Measurements from ENCODE around the gene VMP1. TPM values are rescaled to one million over a fixed set of nuclear protein-coding genes. Genes with fewer than 3 reads are reported as not detected.

VMP1 gene
- total and polyA plus RNA-seq, 2 donors (not counting 1 experiment from before 2014, with no cell fraction given), result 20.4 to 83.5 TPM

DNA sequence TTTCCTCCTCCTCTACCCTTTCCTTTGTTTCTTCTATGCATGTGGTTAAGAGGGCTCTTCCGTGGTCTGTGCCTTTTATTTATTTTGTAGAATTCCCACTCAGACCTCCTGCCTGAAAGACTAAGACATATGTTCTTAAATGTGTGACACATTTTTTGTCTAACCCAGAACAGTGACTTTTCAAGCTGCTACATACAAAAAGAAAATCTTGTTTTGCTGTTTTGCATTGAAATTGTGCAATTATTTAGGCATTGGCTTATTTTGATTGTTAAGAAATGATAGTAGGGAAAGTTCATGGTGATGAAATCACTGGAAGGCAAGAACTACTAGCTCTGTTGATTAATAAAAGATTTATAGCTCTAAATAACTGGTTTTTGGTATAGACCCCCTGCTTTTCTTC is 108.5 kb downstream of the VMP1 start:
- H4K20me1 ChIP-seq (ENCODE audit: control insufficient read depth, insufficient read depth, low read length, poor library complexity, severe bottlenecking), result no peaks in the 10 kb centered on the region
- H3K27ac Mint-ChIP-seq, result no peak overlapping the region
- H3K36me3 ChIP-seq (replicated peaks in 1 of 2; ENCODE audit: control extremely low read depth in 1 of 2, control insufficient read depth in 1 of 2, extremely low read depth in 1 of 2, insufficient read depth in 2 of 2, low read length in 1 of 2), result peaks cover 10 to 23% of the 10 kb centered on the region in 2 experiments
- intact Hi-C loops (cut with micrococcal nuclease), result no loop called here
- H3K9me3 ChIP-seq (ENCODE audit: control extremely low read depth in 1 of 3, control insufficient read depth in 2 of 3, insufficient read depth in 1 of 3, low read length in 2 of 3), result no peaks in the 10 kb centered on the region
- ChIA-PET CTCF (interaction anchor here (1.0 kb wide), 1 partner anchor 9 kb away, joined by 7 read pairs; no protein-coding TSS in a partner anchor), POLR2A (no interaction called here)
- H3K27me3 Mint-ChIP-seq, result no peaks in the 10 kb centered on the region
- DNase-seq (no peak), ATAC-seq (ENCODE audit: low read depth) (no peak)
- H3K9ac ChIP-seq (ENCODE audit: low read length), result no peak overlapping the region
- no peak overlapping the region for H3K27ac ChIP-seq (ENCODE audit: low read length in 2 of 2)
- H3K9me3 Mint-ChIP-seq (ENCODE audit: insufficient read depth), result no peaks in the 10 kb centered on the region
- no CpG with 5 or more reads among the region's 1 CpG for WGBS (ENCODE audit: insufficient coverage)
- H3K27me3 ChIP-seq (replicated peaks in 1 of 4; ENCODE audit: control extremely low read depth in 1 of 4, control insufficient read depth in 3 of 4, insufficient read depth in 4 of 4, low read length in 3 of 4), result no peaks in the 10 kb centered on the region
- no peak overlapping the region for H2AFZ ChIP-seq (ENCODE audit: insufficient read depth, low read depth, low read length, poor library complexity, severe bottlenecking)
- H3K4me3 ChIP-seq (ENCODE audit: control extremely low read depth in 1 of 5, extremely low read depth in 1 of 5, insufficient read depth in 1 of 5, low read depth in 2 of 5, low read length in 4 of 5), result no peak overlapping the region
- no peak for TF ChIP-seq EZH2 (IDR thresholded peaks at IDR 0.05; ENCODE audit: borderline replicate concordance, insufficient read depth, low read depth, low read length, poor library complexity, severe bottlenecking)
- TF ChIP-seq, protein P1, sequence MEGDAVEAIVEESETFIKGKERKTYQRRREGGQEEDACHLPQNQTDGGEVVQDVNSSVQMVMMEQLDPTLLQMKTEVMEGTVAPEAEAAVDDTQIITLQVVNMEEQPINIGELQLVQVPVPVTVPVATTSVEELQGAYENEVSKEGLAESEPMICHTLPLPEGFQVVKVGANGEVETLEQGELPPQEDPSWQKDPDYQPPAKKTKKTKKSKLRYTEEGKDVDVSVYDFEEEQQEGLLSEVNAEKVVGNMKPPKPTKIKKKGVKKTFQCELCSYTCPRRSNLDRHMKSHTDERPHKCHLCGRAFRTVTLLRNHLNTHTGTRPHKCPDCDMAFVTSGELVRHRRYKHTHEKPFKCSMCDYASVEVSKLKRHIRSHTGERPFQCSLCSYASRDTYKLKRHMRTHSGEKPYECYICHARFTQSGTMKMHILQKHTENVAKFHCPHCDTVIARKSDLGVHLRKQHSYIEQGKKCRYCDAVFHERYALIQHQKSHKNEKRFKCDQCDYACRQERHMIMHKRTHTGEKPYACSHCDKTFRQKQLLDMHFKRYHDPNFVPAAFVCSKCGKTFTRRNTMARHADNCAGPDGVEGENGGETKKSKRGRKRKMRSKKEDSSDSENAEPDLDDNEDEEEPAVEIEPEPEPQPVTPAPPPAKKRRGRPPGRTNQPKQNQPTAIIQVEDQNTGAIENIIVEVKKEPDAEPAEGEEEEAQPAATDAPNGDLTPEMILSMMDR (IDR thresholded peaks at IDR 0.05), result no peak
- no peak overlapping the region for H3K4me3 Mint-ChIP-seq
- no peaks in the 10 kb centered on the region for H3K4me1 ChIP-seq (ENCODE audit: control insufficient read depth in 2 of 2, insufficient read depth in 2 of 2, low read length in 2 of 2)
- no peaks in the 10 kb centered on the region for H3K79me2 ChIP-seq (ENCODE audit: control insufficient read depth, insufficient read depth, low read length)
- H3K4me2 ChIP-seq (replicated peaks; ENCODE audit: low read depth, low read length, poor library complexity, severe bottlenecking), result no peak overlapping the region
- H3K4me1 Mint-ChIP-seq, result no peaks in the 10 kb centered on the region

DNA sequence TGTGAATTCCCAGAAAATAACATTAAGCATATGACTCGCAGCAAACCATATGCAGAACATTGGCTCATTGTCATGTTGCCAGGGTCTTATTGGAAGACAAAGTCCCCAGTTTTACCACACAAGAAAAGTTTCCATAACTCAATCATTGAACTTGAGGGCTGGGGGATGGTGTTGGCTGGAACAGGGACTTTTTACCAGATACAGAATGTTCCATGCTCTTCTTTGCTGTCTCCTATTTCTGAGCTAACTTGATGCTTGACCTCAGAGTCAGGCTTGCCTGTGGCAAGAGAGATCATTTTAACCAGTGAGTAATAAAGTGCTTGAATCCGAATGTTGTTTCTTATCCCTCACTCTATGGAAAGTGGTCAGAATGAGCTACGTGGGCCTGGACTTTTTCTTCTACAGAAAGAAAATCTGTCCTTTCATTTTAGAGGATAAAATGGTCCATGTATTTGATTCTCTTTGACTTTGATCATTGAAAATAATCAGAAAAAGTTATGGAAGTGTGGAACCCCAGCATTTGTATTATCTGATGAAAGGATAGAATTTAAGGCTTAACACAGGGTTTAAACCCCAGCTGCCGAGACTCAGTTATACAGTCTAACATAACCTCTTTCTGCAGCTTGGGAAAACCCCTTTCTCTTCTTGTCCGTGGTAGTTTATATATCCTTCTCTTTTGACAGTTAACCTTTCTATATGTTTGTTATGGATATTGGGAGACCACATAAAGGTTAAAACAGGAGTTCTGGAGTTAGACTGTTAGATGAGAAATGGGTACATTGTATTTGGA is 118.3 kb downstream of the VMP1 start:
- peaks cover 42 to 52% of the 10 kb centered on the region in 2 donors for H3K4me1 ChIP-seq (ENCODE audit: control insufficient read depth in 2 of 2, insufficient read depth in 2 of 2, low read length in 2 of 2)
- no peak overlapping the region for H3K4me3 ChIP-seq (ENCODE audit: control extremely low read depth in 1 of 5, extremely low read depth in 1 of 5, insufficient read depth in 1 of 5, low read depth in 2 of 5, low read length in 4 of 5)
- H2AFZ ChIP-seq (ENCODE audit: insufficient read depth, low read depth, low read length, poor library complexity, severe bottlenecking), result no peak overlapping the region
- no peak overlapping the region for H3K27ac ChIP-seq (ENCODE audit: low read length in 2 of 2)
- Mint-ChIP-seq H3K4me1 (peaks cover 51% of the 10 kb centered on the region), H3K4me3 (peak overlapping the region; percentile 52), H3K27me3 (no peaks in the 10 kb centered on the region), H3K27ac (peak overlapping the region; percentile 11), H3K9me3 (ENCODE audit: insufficient read depth) (no peaks in the 10 kb centered on the region)
- POLR2A ChIA-PET, result interaction anchor here (0.6 kb wide), 2 partner anchors 23 to 81 kb away, joined by 3 to 6 read pairs; no protein-coding TSS in a partner anchor
- no peaks in the 10 kb centered on the region for H3K9me3 ChIP-seq (ENCODE audit: control extremely low read depth in 1 of 3, control insufficient read depth in 2 of 3, insufficient read depth in 1 of 3, low read length in 2 of 3)
- H3K79me2 ChIP-seq (ENCODE audit: control insufficient read depth, insufficient read depth, low read length), result peaks cover 1% of the 10 kb centered on the region
- no peaks in the 10 kb centered on the region for H4K20me1 ChIP-seq (ENCODE audit: control insufficient read depth, insufficient read depth, low read length, poor library complexity, severe bottlenecking)
- DNase-seq (no peak), ATAC-seq (ENCODE audit: low read depth) (no peak)
- TF ChIP-seq, protein P1 (IDR thresholded peaks at IDR 0.05), result no peak
- no peak for TF ChIP-seq EZH2 (IDR thresholded peaks at IDR 0.05; ENCODE audit: borderline replicate concordance, insufficient read depth, low read depth, low read length, poor library complexity, severe bottlenecking)
- peak overlapping the region; percentile 41 for H3K4me2 ChIP-seq (replicated peaks; ENCODE audit: low read depth, low read length, poor library complexity, severe bottlenecking)
- H3K36me3 ChIP-seq (replicated peaks in 1 of 2; ENCODE audit: control extremely low read depth in 1 of 2, control insufficient read depth in 1 of 2, extremely low read depth in 1 of 2, insufficient read depth in 2 of 2, low read length in 1 of 2), result peaks cover 0 to 6% of the 10 kb centered on the region in 2 experiments
- no CpG with 5 or more reads among the region's 5 CpGs for WGBS (ENCODE audit: insufficient coverage)
- intact Hi-C loops (cut with micrococcal nuclease), result no loop called here
- CTCF ChIA-PET, result interaction anchor here (0.9 to 2.0 kb wide), 2 partner anchors 13 to 78 kb away, joined by 3 to 7 read pairs; no protein-coding TSS in a partner anchor
- peak overlapping the region; percentile 3 for H3K9ac ChIP-seq (ENCODE audit: low read length)
- H3K27me3 ChIP-seq (replicated peaks in 1 of 4; ENCODE audit: control extremely low read depth in 1 of 4, control insufficient read depth in 3 of 4, insufficient read depth in 4 of 4, low read length in 3 of 4), result no peaks in the 10 kb centered on the region

Data from B cell (primary cell).